Fibroblast of lung (primary cell): ENCODE data around the gene MLPH. TPM values are rescaled to one million over a fixed set of nuclear protein-coding genes. Genes with fewer than 3 reads are reported as not detected.

Experiments used
- DNase-seq, 2 donors: peaks; one replicate each; pipeline versions ENCODE4 v3.0.0 to v3.0.0-alpha.2; 2010; ENCODE audit warnings: low read depth in 2 of 2
- H2AFZ ChIP-seq: 2 replicates; pipeline ENCODE4 v1.5.1; 2012; ENCODE audit warnings: low read length, control low read depth, inconsistent platforms
- H3K27ac ChIP-seq: 2 replicates; pipeline ENCODE4 v1.5.1; 2011; ENCODE audit warnings: low read length, control low read depth; ENCODE audit not compliant: insufficient read depth
- H3K27me3 ChIP-seq: 2 replicates; pipeline ENCODE4 v1.5.1; 2011; ENCODE audit warnings: mild to moderate bottlenecking, low read length; ENCODE audit not compliant: control insufficient read depth, insufficient read depth
- H3K36me3 ChIP-seq: 2 replicates; pipeline ENCODE4 v1.5.1; 2011; ENCODE audit warnings: low read length; ENCODE audit not compliant: control insufficient read depth, insufficient read depth
- H3K4me1 ChIP-seq: 2 replicates; pipeline ENCODE4 v1.5.1; 2011; ENCODE audit warnings: low read length; ENCODE audit not compliant: control insufficient read depth, insufficient read depth; ENCODE audit errors: extremely low read depth
- H3K4me2 ChIP-seq: 2 replicates; pipeline ENCODE4 v1.5.1; 2011; ENCODE audit warnings: low read length, control low read depth; ENCODE audit not compliant: insufficient read depth; ENCODE audit errors: extremely low read depth
- H3K4me3 ChIP-seq, 4 experiments: fragments of 200-600 bp in 1 of 4; sonication (generic) in 1 of 4; replicated peaks in 1 of 4; 2 replicates each; pipeline ENCODE4 v1.5.1; 2011 to 2016; ENCODE audit warnings: low read length in 4 of 4, low read depth in 3 of 4, mild to moderate bottlenecking in 3 of 4, control low read depth in 2 of 4, inconsistent platforms in 1 of 4, mixed read lengths in 1 of 4; ENCODE audit not compliant: insufficient read depth in 1 of 4; ENCODE audit errors: control extremely low read depth in 1 of 4
- H3K79me2 ChIP-seq: 2 replicates; pipeline ENCODE4 v1.5.1; 2012; ENCODE audit warnings: mild to moderate bottlenecking, low read length, inconsistent platforms; ENCODE audit not compliant: control insufficient read depth, insufficient read depth
- H3K9ac ChIP-seq: 2 replicates; pipeline ENCODE4 v1.5.1; 2011; ENCODE audit warnings: mild to moderate bottlenecking, low read length, control low read depth; ENCODE audit not compliant: insufficient read depth
- H3K9me3 ChIP-seq: 2 replicates; pipeline ENCODE4 v1.5.1; 2012; ENCODE audit warnings: low read depth, low read length; ENCODE audit not compliant: control insufficient read depth, insufficient read depth
- H4K20me1 ChIP-seq: 2 replicates; pipeline ENCODE4 v1.5.1; 2011; ENCODE audit warnings: low read length; ENCODE audit not compliant: control insufficient read depth, insufficient read depth; ENCODE audit errors: extremely low read depth
- EZH2 ChIP-seq: IDR thresholded peaks from 2 replicates; pipeline ENCODE4 v1.5.1; 2012; ENCODE audit warnings: low read length, control low read depth, mild to moderate bottlenecking; ENCODE audit errors: missing control alignments
- polyA plus RNA-seq, 2 donors: library from polyadenylated mRNA; depleted of rRNA in 1 of 2; stranded (reverse) in 1 of 2; unstranded in 1 of 2; fragments of >200 nt; gene quantifications; 2 replicates each; pipeline ENCODE4 v1.2.1, GENCODE V29; 2011 to 2012; ENCODE audit warnings: missing spikeins in 1 of 2
- total RNA-seq: library from RNA; depleted of rRNA; stranded (reverse); fragments of >200 nt; gene quantifications from 2 replicates; pipeline ENCODE4 v1.2.1, GENCODE V29; 2014
- TF ChIP-seq, protein P1 (sequence below), 2 donors: IDR thresholded peaks in 1 of 2; conservative IDR thresholded peaks in 1 of 2; 1 replicate in 1 of 2; 2 replicates in 1 of 2; pipeline ENCODE4 v1.5.1; 2011 to 2012; ENCODE audit warnings: low read length in 2 of 2, control low read depth in 1 of 2, inconsistent platforms in 1 of 2, low read depth in 1 of 2, mild to moderate bottlenecking in 1 of 2

MLPH gene
- total and polyA plus RNA-seq, 2 donors (not counting 1 experiment from before 2014, with no cell fraction given) = 3.1 to 10.7 TPM

GRCh38 chr2:237596520-237597195, 109.6 kb downstream of the MLPH start:
- H3K27ac ChIP-seq = no peak overlapping the region

DNA sequence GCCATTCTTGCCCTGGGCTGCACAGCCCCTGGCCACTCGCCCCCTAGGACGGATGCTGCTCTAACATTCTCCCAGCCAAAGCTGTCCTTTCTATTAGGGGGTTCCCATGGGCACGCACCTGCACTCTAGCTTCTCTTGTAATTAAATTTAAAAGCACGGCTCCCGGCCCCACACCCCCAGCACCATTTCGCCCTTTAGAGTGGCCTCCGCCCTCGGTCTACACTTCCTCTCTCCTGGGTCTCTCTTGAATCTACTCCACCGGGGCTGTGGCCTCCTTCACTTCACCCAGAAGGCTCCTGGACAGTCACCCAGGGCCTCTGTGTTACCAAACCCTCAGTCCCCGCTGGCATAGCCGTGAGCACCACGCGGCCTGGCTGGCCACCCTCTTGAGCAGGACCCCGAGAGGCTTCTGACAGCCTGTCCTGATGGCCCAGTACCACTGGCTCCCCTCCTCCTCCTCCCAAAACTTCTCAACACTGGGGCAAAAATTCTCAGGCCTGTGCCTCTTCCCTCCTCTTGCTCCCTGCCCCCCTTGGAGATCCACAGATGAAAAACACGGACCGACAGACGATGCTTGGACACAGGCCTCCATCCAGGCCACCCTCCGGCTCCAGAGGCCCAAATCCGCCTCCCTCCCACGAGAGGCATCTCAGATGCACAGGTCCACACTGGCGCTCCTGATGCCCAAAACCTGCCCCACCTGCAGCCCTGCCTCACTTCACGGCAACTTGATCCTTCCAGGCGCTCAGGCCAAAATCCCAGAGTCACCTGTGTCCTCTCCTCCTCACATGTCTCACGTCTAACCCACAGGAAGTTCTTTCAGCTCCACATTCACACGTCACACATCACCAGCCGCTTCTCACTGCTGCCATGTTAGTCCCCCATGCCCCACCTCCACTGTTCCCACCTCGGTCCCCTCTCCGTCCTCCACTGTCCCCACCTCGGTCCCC, 110.4 kb downstream of the MLPH start:
- Histone ChIP-seq H3K4me2 (no peak overlapping the region), H4K20me1 (no peaks in the 10 kb centered on the region), H3K36me3 (no peaks in the 10 kb centered on the region), H3K9ac (no peak overlapping the region), H3K4me1 (peaks cover 6% of the 10 kb centered on the region), H3K27me3 (no peaks in the 10 kb centered on the region), H3K4me3 (no peak overlapping the region), H3K27ac (no peak overlapping the region), H3K9me3 (no peaks in the 10 kb centered on the region), H2AFZ (no peak overlapping the region), H3K79me2 (no peaks in the 10 kb centered on the region)
- no peak for DNase-seq
- TF ChIP-seq, protein P1, sequence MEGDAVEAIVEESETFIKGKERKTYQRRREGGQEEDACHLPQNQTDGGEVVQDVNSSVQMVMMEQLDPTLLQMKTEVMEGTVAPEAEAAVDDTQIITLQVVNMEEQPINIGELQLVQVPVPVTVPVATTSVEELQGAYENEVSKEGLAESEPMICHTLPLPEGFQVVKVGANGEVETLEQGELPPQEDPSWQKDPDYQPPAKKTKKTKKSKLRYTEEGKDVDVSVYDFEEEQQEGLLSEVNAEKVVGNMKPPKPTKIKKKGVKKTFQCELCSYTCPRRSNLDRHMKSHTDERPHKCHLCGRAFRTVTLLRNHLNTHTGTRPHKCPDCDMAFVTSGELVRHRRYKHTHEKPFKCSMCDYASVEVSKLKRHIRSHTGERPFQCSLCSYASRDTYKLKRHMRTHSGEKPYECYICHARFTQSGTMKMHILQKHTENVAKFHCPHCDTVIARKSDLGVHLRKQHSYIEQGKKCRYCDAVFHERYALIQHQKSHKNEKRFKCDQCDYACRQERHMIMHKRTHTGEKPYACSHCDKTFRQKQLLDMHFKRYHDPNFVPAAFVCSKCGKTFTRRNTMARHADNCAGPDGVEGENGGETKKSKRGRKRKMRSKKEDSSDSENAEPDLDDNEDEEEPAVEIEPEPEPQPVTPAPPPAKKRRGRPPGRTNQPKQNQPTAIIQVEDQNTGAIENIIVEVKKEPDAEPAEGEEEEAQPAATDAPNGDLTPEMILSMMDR (conservative IDR thresholded peaks at IDR 0.05 in 1 of 2, IDR thresholded peaks at IDR 0.05 in 1 of 2; ENCODE audit: low read depth in 1 of 2, low read length in 2 of 2) = no peak
- no peak for TF ChIP-seq EZH2

More at GRCh38 chr2:237596520-237597195, 109.6 kb downstream of the MLPH start:
- no peaks in the 10 kb centered on the region for H3K36me3 ChIP-seq
- no peaks in the 10 kb centered on the region for H3K27me3 ChIP-seq
- H3K4me3 ChIP-seq = no peak overlapping the region
- H4K20me1 ChIP-seq = no peaks in the 10 kb centered on the region
- peaks cover 6% of the 10 kb centered on the region for H3K4me1 ChIP-seq
- no peaks in the 10 kb centered on the region for H3K9me3 ChIP-seq
- H3K4me2 ChIP-seq = no peak overlapping the region
- DNase-seq = no peak
- no peak for TF ChIP-seq EZH2
- TF ChIP-seq, protein P1 (conservative IDR thresholded peaks at IDR 0.05 in 1 of 2, IDR thresholded peaks at IDR 0.05 in 1 of 2; ENCODE audit: low read depth in 1 of 2, low read length in 2 of 2) = no peak
- no peaks in the 10 kb centered on the region for H3K79me2 ChIP-seq
- H2AFZ ChIP-seq = no peak overlapping the region
- H3K9ac ChIP-seq = no peak overlapping the region

GRCh38 chr2:237598468-237599208, 111.6 kb downstream of the MLPH start:
- H3K4me1 ChIP-seq = peaks cover 7% of the 10 kb centered on the region
- no peak overlapping the region for H3K9ac ChIP-seq
- H3K4me2 ChIP-seq = no peak overlapping the region
- H3K79me2 ChIP-seq = no peaks in the 10 kb centered on the region
- DNase-seq = no peak
- no peak for TF ChIP-seq EZH2
- TF ChIP-seq, protein P1 (conservative IDR thresholded peaks at IDR 0.05 in 1 of 2, IDR thresholded peaks at IDR 0.05 in 1 of 2; ENCODE audit: low read depth in 1 of 2, low read length in 2 of 2) = no peak
- H3K36me3 ChIP-seq = no peaks in the 10 kb centered on the region
- H4K20me1 ChIP-seq = no peaks in the 10 kb centered on the region
- H3K9me3 ChIP-seq = no peaks in the 10 kb centered on the region
- H3K27me3 ChIP-seq = no peaks in the 10 kb centered on the region
- H3K27ac ChIP-seq = no peak overlapping the region
- no peak overlapping the region for H3K4me3 ChIP-seq
- H2AFZ ChIP-seq = no peak overlapping the region
